ENCODE data around the gene RDH11. TPM values are rescaled to one million over a fixed set of nuclear protein-coding genes. Genes with fewer than 3 reads are reported as not detected.
"Not testable (repeated sequence)": the region's sequence is repeated elsewhere in the genome, so short reads cannot be mapped to it uniquely, and the experiment has no call there.

The RDH11 gene
- total RNA-seq, 4 donors from 2014 or later: 72.2 to 158 (median 112) TPM

DNA sequence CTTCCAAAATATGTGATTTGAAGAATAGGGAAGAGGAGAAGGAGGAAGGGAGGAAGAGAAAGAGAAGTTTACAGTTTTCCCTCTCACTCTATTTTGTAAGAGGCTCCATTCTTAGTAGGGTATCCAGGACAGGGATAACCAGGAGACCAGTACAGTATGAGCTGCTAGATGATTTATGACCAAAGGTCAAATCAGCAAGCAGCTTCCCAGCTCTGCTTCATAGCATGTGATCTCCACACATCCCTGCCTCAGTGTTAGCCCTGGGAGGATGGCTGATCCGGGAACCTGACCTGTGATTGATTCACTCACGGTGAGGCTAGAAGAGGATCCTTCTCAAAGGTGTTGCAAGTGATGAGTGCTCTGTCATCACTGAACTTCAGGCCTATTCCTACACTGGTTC lies 22.7 kb upstream of the RDH11 start:
- intact Hi-C loops (cut with DNase I): no loop called here

DNA sequence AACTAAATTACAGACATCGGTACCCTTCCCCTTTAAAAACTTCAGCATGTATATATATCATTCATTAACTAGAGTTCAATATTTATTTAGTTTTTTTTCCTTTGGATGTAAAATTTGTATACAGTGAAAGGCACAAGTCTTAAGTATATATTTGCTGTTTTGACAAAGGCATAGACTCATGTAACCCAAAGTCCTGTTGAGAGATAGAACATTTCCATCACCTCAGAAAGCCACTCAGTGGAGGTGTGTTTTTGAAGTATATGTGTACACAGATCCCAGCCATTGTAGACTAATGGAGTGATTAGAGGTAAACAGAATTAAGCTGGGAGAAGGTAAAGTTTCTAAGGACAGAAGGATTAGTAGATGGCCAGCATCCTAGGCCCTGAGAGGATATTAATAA lies 21.5 kb upstream of the RDH11 start:
- WGBS, 2 donors: 95 to 97% methylated on average over 1 of the region's 1 CpG
- Histone ChIP-seq H3K4me3 (replicated peaks in 1 of 3) (no peak overlapping the region), H3K36me3 (no peaks in the 10 kb centered on the region), H3K4me1 (peaks cover 0 to 3% of the 10 kb centered on the region in 2 donors), H3K9me3 (no peaks in the 10 kb centered on the region), H3K27ac (no peak overlapping the region), H3K27me3 (no peaks in the 10 kb centered on the region)
- no peak for DNase-seq
- intact Hi-C loops (cut with DNase I): no loop called here
- TF ChIP-seq, protein P1, sequence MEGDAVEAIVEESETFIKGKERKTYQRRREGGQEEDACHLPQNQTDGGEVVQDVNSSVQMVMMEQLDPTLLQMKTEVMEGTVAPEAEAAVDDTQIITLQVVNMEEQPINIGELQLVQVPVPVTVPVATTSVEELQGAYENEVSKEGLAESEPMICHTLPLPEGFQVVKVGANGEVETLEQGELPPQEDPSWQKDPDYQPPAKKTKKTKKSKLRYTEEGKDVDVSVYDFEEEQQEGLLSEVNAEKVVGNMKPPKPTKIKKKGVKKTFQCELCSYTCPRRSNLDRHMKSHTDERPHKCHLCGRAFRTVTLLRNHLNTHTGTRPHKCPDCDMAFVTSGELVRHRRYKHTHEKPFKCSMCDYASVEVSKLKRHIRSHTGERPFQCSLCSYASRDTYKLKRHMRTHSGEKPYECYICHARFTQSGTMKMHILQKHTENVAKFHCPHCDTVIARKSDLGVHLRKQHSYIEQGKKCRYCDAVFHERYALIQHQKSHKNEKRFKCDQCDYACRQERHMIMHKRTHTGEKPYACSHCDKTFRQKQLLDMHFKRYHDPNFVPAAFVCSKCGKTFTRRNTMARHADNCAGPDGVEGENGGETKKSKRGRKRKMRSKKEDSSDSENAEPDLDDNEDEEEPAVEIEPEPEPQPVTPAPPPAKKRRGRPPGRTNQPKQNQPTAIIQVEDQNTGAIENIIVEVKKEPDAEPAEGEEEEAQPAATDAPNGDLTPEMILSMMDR (IDR thresholded peaks at IDR 0.05): no peak
- TF ChIP-seq POLR2A (IDR thresholded peaks at IDR 0.05): no peak

More for the DNA sequence above, 22.7 kb upstream of the RDH11 start:
- H3K27me3 ChIP-seq: no peaks in the 10 kb centered on the region
- no peaks in the 10 kb centered on the region for H3K36me3 ChIP-seq
- no peaks in the 10 kb centered on the region for H3K9me3 ChIP-seq
- no peak overlapping the region for H3K4me3 ChIP-seq (replicated peaks in 1 of 3)
- H3K27ac ChIP-seq: no peak overlapping the region
- TF ChIP-seq, protein P1 (IDR thresholded peaks at IDR 0.05): no peak
- no peak for TF ChIP-seq POLR2A (IDR thresholded peaks at IDR 0.05)
- H3K4me1 ChIP-seq: peaks cover 0 to 9% of the 10 kb centered on the region in 2 donors
- 74 to 75% methylated on average over 2 of the region's 2 CpGs for WGBS, 2 donors
- DNase-seq: no peak

DNA sequence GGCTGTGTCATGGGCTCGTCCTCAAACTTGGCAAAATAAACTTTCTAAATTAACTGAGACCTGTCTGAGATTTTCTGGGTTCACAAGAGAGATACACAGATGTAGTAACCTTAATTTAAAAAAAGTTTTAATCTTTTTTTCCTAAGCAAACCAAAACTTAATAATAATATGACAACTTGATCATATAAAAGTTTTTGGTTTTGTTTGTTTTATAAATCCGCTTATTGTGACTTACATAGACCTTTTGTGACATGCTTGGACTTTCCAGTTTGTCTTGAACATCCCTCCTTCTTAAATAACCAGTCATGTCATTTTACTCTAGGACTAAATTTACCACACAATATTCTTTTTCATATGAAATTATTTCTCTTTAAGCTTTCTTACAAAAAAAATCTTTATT lies 14.6 kb upstream of the RDH11 start:
- no peaks in the 10 kb centered on the region for H3K9me3 ChIP-seq
- DNase-seq: no peak
- no peaks in the 10 kb centered on the region for H3K4me1 ChIP-seq
- TF ChIP-seq, protein P1 (IDR thresholded peaks at IDR 0.05): no peak
- no peak for TF ChIP-seq POLR2A (IDR thresholded peaks at IDR 0.05)
- no peak overlapping the region for H3K27ac ChIP-seq
- no peaks in the 10 kb centered on the region for H3K36me3 ChIP-seq
- WGBS, 2 donors: 90 to 94% methylated on average over 2 of the region's 2 CpGs
- H3K27me3 ChIP-seq: no peaks in the 10 kb centered on the region
- H3K4me3 ChIP-seq (replicated peaks in 1 of 3): no peak overlapping the region
- intact Hi-C loops (cut with DNase I): no loop called here

DNA sequence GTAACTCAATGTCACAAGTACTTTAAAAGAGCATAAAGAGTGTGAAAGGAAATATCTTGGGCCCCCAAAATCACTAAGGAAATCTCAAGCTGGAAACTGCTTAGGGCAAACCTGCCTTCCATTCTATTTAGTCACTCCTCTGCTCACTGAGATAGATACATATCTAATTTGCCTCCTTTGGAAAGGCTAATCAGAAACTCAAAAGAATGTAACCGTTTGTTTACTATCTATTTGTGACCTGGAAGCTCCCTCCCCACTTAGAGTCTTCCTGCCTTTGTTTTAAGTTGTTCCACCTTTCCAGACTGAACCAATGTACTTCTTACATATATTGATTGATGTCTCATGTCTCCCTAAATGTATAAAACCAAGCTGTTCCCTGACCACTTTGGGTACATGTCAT lies 14.2 kb upstream of the RDH11 start:
- H3K27ac ChIP-seq; H3K9me3 ChIP-seq; DNase-seq; H3K4me1 ChIP-seq; H3K36me3 ChIP-seq; H3K27me3 ChIP-seq; H3K4me3 ChIP-seq (replicated peaks in 1 of 3): not testable (repeated sequence)
- WGBS, 2 donors: 78 to 88% methylated on average over 1 of the region's 1 CpG
- intact Hi-C loops (cut with DNase I): loop anchor here (10.0 kb wide), 1 partner anchor 285 kb away; no protein-coding TSS in a partner anchor

DNA sequence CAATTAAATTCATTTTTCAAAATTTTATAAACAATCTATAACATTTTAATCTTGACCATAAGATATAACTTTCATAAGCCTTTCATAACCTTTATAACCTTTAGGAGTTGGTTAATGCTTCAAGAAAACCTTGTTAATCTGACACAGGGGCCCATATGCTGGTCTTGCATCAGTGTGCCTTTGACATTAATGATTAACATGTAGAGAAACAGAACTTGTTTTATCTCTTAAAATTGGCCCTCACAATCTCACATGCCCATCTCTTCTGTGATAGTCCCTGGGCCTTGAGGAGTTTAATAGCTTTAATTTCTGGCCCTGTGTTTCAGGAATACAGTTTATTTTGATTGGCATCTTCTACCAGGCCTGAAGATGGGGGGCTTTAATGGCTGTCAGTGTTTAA lies 13.8 kb upstream of the RDH11 start:
- not testable (repeated sequence) for H3K4me3 ChIP-seq (replicated peaks in 1 of 3); DNase-seq; H3K27ac ChIP-seq; H3K27me3 ChIP-seq; H3K36me3 ChIP-seq; H3K9me3 ChIP-seq; H3K4me1 ChIP-seq
- intact Hi-C loops (cut with DNase I): loop anchor here (10.0 kb wide), 1 partner anchor 285 kb away; no protein-coding TSS in a partner anchor

DNA sequence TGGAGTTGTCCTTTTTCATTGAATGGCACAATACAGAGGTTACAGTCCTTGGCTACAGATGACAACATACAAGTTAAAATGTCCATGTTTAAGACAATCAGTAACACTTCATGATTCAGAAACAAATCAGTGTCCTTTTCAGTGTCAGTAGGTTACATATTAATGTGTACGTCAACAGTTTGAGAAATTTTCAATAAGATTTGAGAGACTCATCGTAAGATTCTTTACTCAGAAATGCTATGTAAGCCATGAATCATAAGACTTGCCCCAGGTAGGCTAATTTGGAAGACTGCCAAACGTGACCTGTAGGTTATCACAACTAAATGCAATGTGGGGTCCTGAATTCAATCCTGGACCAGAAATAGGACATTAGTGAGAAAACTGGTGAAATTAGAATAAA lies 9.6 kb upstream of the RDH11 start:
- no peaks in the 10 kb centered on the region for H3K9me3 ChIP-seq
- no peak for DNase-seq
- H3K4me3 ChIP-seq (replicated peaks in 1 of 3): no peak overlapping the region
- no peak overlapping the region for H3K27ac ChIP-seq
- no peaks in the 10 kb centered on the region for H3K36me3 ChIP-seq
- TF ChIP-seq, protein P1 (IDR thresholded peaks at IDR 0.05): no peak
- TF ChIP-seq POLR2A (IDR thresholded peaks at IDR 0.05): no peak
- no peaks in the 10 kb centered on the region for H3K4me1 ChIP-seq
- WGBS, 2 donors: 66 to 68% methylated on average over 3 of the region's 3 CpGs
- intact Hi-C loops (cut with DNase I): loop anchor here (10.0 kb wide), 1 partner anchor 280 kb away; no protein-coding TSS in a partner anchor
- no peaks in the 10 kb centered on the region for H3K27me3 ChIP-seq

Data from thyroid gland (tissue), 4 donors.